ENCODE results near the gene ABHD12B. TPM values are rescaled to one million over a fixed set of nuclear protein-coding genes. Genes with fewer than 3 reads are reported as not detected.

ABHD12B gene
- total RNA-seq, 1 experiment from 2014 or later: 51.0 TPM

- H3K4ac ChIP-seq (ENCODE audit: low read depth, low read length): no peak overlapping the region
- H2BK12ac ChIP-seq (ENCODE audit: insufficient read length, low read depth, low read length): no peak overlapping the region
- peak overlapping the region; percentile 72 for H3K27ac ChIP-seq (ENCODE audit: insufficient read length, low read depth, low read length)
- Mint-ChIP-seq H3K27ac (peak overlapping the region in 2 of 3 experiments; percentile 10 to 11; a peak in 2 of 7 replicates), H3K4me3 (no peak overlapping the region), H3K36me3 (ENCODE audit: insufficient read depth in 1 of 3, low read depth in 3 of 3) (peaks cover 36 to 68% (median 36%) of the 10 kb centered on the region in 3 experiments), H3K4me1 (peaks cover 25 to 29% of the 10 kb centered on the region in 2 experiments), H3K9me3 (no peaks in the 10 kb centered on the region), H3K27me3 (ENCODE audit: low read depth) (no peaks in the 10 kb centered on the region)
- no peak overlapping the region for H2BK15ac ChIP-seq (ENCODE audit: low read depth, low read length)
- no CpG with 5 or more reads among the region's 5 CpGs for WGBS (ENCODE audit: extremely low coverage, insufficient read length, low lambda C conversion rate)
- H2AK5ac ChIP-seq (ENCODE audit: insufficient read length, low read length): no peak overlapping the region
- H2BK20ac ChIP-seq (ENCODE audit: low read depth, low read length, poor library complexity, severe bottlenecking): no peak overlapping the region
- no peaks in the 10 kb centered on the region for H3K79me2 ChIP-seq (ENCODE audit: insufficient read depth, low read length)
- peak; percentile 75 for DNase-seq
- H3K4me1 ChIP-seq (ENCODE audit: insufficient read depth, low read length): peaks cover 8% of the 10 kb centered on the region; the same call in 1 of the 2 replicates
- no peaks in the 10 kb centered on the region for H3K27me3 ChIP-seq (ENCODE audit: insufficient read depth, low read length)
- no peak overlapping the region for H4K5ac ChIP-seq (ENCODE audit: insufficient read length, low read depth, low read length)
- H3K23ac ChIP-seq (ENCODE audit: insufficient read length, low read depth, low read length): no peak overlapping the region
- no peaks in the 10 kb centered on the region for H4K20me1 ChIP-seq (ENCODE audit: control insufficient read depth, insufficient read depth, insufficient read length)
- H3K9me3 ChIP-seq (ENCODE audit: control insufficient read depth, low read depth, low read length): no peaks in the 10 kb centered on the region
- no peak overlapping the region for H2AFZ ChIP-seq (ENCODE audit: low read length)
- H3K79me1 ChIP-seq (ENCODE audit: insufficient read depth, low read depth, low read length, poor library complexity, severe bottlenecking): no peaks in the 10 kb centered on the region
- H3K23me2 ChIP-seq (ENCODE audit: insufficient read length, low read depth, low read length, poor library complexity, severe bottlenecking): no peaks in the 10 kb centered on the region
- H3K9ac ChIP-seq (ENCODE audit: extremely low read depth, insufficient read length, low read length): no peak overlapping the region
- H3K4me2 ChIP-seq (ENCODE audit: insufficient read depth, insufficient read length, low read length): no peak overlapping the region
- no peak overlapping the region for H3T11ph ChIP-seq (ENCODE audit: low read length)
- H3K18ac ChIP-seq (ENCODE audit: insufficient read length, low read depth, low read length): no peak overlapping the region
- H3K56ac ChIP-seq (ENCODE audit: insufficient read length, low read depth, low read length): no peak overlapping the region
- no peak overlapping the region for H4K91ac ChIP-seq (ENCODE audit: insufficient read length, low read depth, low read length)
- H4K8ac ChIP-seq (replicated peaks; ENCODE audit: insufficient read length, low read depth, low read length): no peak overlapping the region
- no peak overlapping the region for H3K14ac ChIP-seq (ENCODE audit: insufficient read depth, low read length)
- no peak overlapping the region for H2BK5ac ChIP-seq (ENCODE audit: insufficient read length, low read length)
- no peak overlapping the region for H2BK120ac ChIP-seq (ENCODE audit: low read depth, low read length, poor library complexity, severe bottlenecking)
- TF ChIP-seq, protein P1, sequence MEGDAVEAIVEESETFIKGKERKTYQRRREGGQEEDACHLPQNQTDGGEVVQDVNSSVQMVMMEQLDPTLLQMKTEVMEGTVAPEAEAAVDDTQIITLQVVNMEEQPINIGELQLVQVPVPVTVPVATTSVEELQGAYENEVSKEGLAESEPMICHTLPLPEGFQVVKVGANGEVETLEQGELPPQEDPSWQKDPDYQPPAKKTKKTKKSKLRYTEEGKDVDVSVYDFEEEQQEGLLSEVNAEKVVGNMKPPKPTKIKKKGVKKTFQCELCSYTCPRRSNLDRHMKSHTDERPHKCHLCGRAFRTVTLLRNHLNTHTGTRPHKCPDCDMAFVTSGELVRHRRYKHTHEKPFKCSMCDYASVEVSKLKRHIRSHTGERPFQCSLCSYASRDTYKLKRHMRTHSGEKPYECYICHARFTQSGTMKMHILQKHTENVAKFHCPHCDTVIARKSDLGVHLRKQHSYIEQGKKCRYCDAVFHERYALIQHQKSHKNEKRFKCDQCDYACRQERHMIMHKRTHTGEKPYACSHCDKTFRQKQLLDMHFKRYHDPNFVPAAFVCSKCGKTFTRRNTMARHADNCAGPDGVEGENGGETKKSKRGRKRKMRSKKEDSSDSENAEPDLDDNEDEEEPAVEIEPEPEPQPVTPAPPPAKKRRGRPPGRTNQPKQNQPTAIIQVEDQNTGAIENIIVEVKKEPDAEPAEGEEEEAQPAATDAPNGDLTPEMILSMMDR (conservative IDR thresholded peaks at IDR 0.05): no peak
Measured at GRCh38 chr14:50910495-50911420, 38.9 kb downstream of the ABHD12B start.

Data from H9 (cell line).